Measurements from ENCODE around the gene PDLIM1. TPM values are rescaled to one million over a fixed set of nuclear protein-coding genes. Genes with fewer than 3 reads are reported as not detected.

Gene PDLIM1
- total RNA-seq, 1 donor from 2014 or later, result 73.8 TPM

- TF ChIP-seq CTCF (IDR thresholded peaks at IDR 0.05), result no peak
- Mint-ChIP-seq H3K36me3 (ENCODE audit: unreplicated experiment) (no peaks in the 10 kb centered on the region), H3K4me3 (ENCODE audit: unreplicated experiment) (peak overlapping the region; percentile 92), H3K9me3 (ENCODE audit: unreplicated experiment) (no peaks in the 10 kb centered on the region), H3K27ac (ENCODE audit: unreplicated experiment) (peak overlapping the region; percentile 76), H3K4me1 (ENCODE audit: unreplicated experiment) (peaks cover 33% of the 10 kb centered on the region), H3K27me3 (ENCODE audit: unreplicated experiment) (no peaks in the 10 kb centered on the region)
- no peak for DNase-seq (ENCODE audit: extremely low spot score, unreplicated experiment)
These were observed 832 bp downstream of the PDLIM1 start for GRCh38 chr10:95289921-95290421.

GRCh38 chr10:95289003-95289920 is 1.5 kb downstream of the PDLIM1 start:
- no peaks in the 10 kb centered on the region for H3K36me3 Mint-ChIP-seq (ENCODE audit: unreplicated experiment)
- H3K27me3 Mint-ChIP-seq (ENCODE audit: unreplicated experiment), result no peaks in the 10 kb centered on the region
- no peak for TF ChIP-seq CTCF (IDR thresholded peaks at IDR 0.05)
- no peak for DNase-seq (ENCODE audit: extremely low spot score, unreplicated experiment)
- H3K27ac Mint-ChIP-seq (ENCODE audit: unreplicated experiment), result peak overlapping the region; percentile 76
- H3K9me3 Mint-ChIP-seq (ENCODE audit: unreplicated experiment), result no peaks in the 10 kb centered on the region
- H3K4me3 Mint-ChIP-seq (ENCODE audit: unreplicated experiment), result peak overlapping the region; percentile 92
- peaks cover 27% of the 10 kb centered on the region for H3K4me1 Mint-ChIP-seq (ENCODE audit: unreplicated experiment)

- DNase-seq (ENCODE audit: extremely low spot score, unreplicated experiment), result no peak
- TF ChIP-seq CTCF (IDR thresholded peaks at IDR 0.05), result no peak
- H3K27me3 Mint-ChIP-seq (ENCODE audit: unreplicated experiment), result no peaks in the 10 kb centered on the region
- no peak overlapping the region for H3K27ac Mint-ChIP-seq (ENCODE audit: unreplicated experiment)
- no peaks in the 10 kb centered on the region for H3K9me3 Mint-ChIP-seq (ENCODE audit: unreplicated experiment)
- no peak overlapping the region for H3K4me3 Mint-ChIP-seq (ENCODE audit: unreplicated experiment)
- H3K36me3 Mint-ChIP-seq (ENCODE audit: unreplicated experiment), result no peaks in the 10 kb centered on the region
- peaks cover 27% of the 10 kb centered on the region for H3K4me1 Mint-ChIP-seq (ENCODE audit: unreplicated experiment)
These were observed 2.5 kb downstream of the PDLIM1 start for GRCh38 chr10:95288303-95288702.

GRCh38 chr10:95287281-95287680 is 3.5 kb downstream of the PDLIM1 start:
- peaks cover 29% of the 10 kb centered on the region for H3K4me1 Mint-ChIP-seq (ENCODE audit: unreplicated experiment)
- no peaks in the 10 kb centered on the region for H3K27me3 Mint-ChIP-seq (ENCODE audit: unreplicated experiment)
- peak overlapping the region; percentile 52 for H3K27ac Mint-ChIP-seq (ENCODE audit: unreplicated experiment)
- DNase-seq (ENCODE audit: extremely low spot score, unreplicated experiment), result no peak
- no peaks in the 10 kb centered on the region for H3K36me3 Mint-ChIP-seq (ENCODE audit: unreplicated experiment)
- no peaks in the 10 kb centered on the region for H3K9me3 Mint-ChIP-seq (ENCODE audit: unreplicated experiment)
- TF ChIP-seq CTCF (IDR thresholded peaks at IDR 0.05), result no peak
- no peak overlapping the region for H3K4me3 Mint-ChIP-seq (ENCODE audit: unreplicated experiment)

- Mint-ChIP-seq H3K27me3 (ENCODE audit: unreplicated experiment) (no peaks in the 10 kb centered on the region), H3K36me3 (ENCODE audit: unreplicated experiment) (no peaks in the 10 kb centered on the region), H3K4me3 (ENCODE audit: unreplicated experiment) (no peak overlapping the region), H3K27ac (ENCODE audit: unreplicated experiment) (no peak overlapping the region), H3K4me1 (ENCODE audit: unreplicated experiment) (peaks cover 34% of the 10 kb centered on the region), H3K9me3 (ENCODE audit: unreplicated experiment) (no peaks in the 10 kb centered on the region)
- TF ChIP-seq CTCF (IDR thresholded peaks at IDR 0.05), result no peak
- DNase-seq (ENCODE audit: extremely low spot score, unreplicated experiment), result no peak
These were observed 4.1 kb downstream of the PDLIM1 start for GRCh38 chr10:95286707-95287106.
